Calu3 (cell line): ENCODE measurements around the gene NKX6-1. TPM values are rescaled to one million over a fixed set of nuclear protein-coding genes. Genes with fewer than 3 reads are reported as not detected.
A peak's percentile ranks its signal among the peaks of the same experiment; 100 is the strongest.

Source experiments
- BruUV-seq: library from RNA; stranded (reverse); fragments of 400-500 nt; replicated peaks from 2 replicates; lab custom pipeline; 2021; lab: Mats Ljungman, UMichigan
- CTCF ChIA-PET: fragments of 300-600 bp; sonication (Branson Sonifier 250); formaldehyde crosslinking; loops from one replicate; lab custom pipeline; 2022; ENCODE audit warnings: antibody characterized with exemption; lab: Charles Lee
- DNase-seq: peaks from one replicate; pipeline ENCODE4 v3.0.0; 2022
- H3K27ac Mint-ChIP-seq: one replicate; pipeline ENCODE4 v1.8.0; 2022; ENCODE audit warnings: mixed read lengths; ENCODE audit not compliant: unreplicated experiment
- H3K27me3 Mint-ChIP-seq: one replicate; pipeline ENCODE4 v1.8.0; 2022; ENCODE audit warnings: mixed read lengths; ENCODE audit not compliant: unreplicated experiment
- H3K36me3 Mint-ChIP-seq: one replicate; pipeline ENCODE4 v1.8.0; 2022; ENCODE audit warnings: mild to moderate bottlenecking, moderate library complexity, mixed read lengths; ENCODE audit not compliant: insufficient read depth, unreplicated experiment
- H3K4me1 Mint-ChIP-seq: one replicate; pipeline ENCODE4 v1.8.0; 2022; ENCODE audit warnings: mild to moderate bottlenecking, low read depth, mixed read lengths; ENCODE audit not compliant: unreplicated experiment
- H3K4me3 Mint-ChIP-seq: one replicate; pipeline ENCODE4 v1.8.0; 2022; ENCODE audit warnings: mild to moderate bottlenecking, low read depth, moderate library complexity, mixed read lengths; ENCODE audit not compliant: unreplicated experiment
- H3K9me3 Mint-ChIP-seq: one replicate; pipeline ENCODE4 v1.8.0; 2022; ENCODE audit warnings: low read depth, mixed read lengths; ENCODE audit not compliant: unreplicated experiment
- CTCF ChIP-seq: fragments of 200-600 bp; IDR thresholded peaks from one replicate; pipeline ENCODE4 v1.8.0; 2022; ENCODE audit warnings: antibody characterized with exemption; ENCODE audit not compliant: unreplicated experiment
- intact Hi-C: fragments of 100-400 bp; cut with micrococcal nuclease; formaldehyde crosslinking; loops from one replicate; pipeline ENCODE4 v1.10.0; 2022; ENCODE audit not compliant: unreplicated experiment
- total RNA-seq: library from RNA; stranded (reverse); gene quantifications from 2 replicates; pipeline ENCODE4 v1.2.3, GENCODE V29; 2022

NKX6-1 gene
- total RNA-seq, 1 experiment from 2014 or later, result 1.8 TPM

GRCh38 chr4:84531689-84532088 lies 32.6 kb upstream of the NKX6-1 start:
- Mint-ChIP-seq H3K4me3 (no peak overlapping the region), H3K27me3 (no peaks in the 10 kb centered on the region), H3K9me3 (peaks cover 5% of the 10 kb centered on the region), H3K27ac (no peak overlapping the region), H3K36me3 (no peaks in the 10 kb centered on the region), H3K4me1 (no peaks in the 10 kb centered on the region)
- TF ChIP-seq CTCF, result no peak
- intact Hi-C loops, result no loop called here
- BruUV-seq, result no TSS peak
- CTCF ChIA-PET, result no interaction called here
- DNase-seq, result no peak

DNA sequence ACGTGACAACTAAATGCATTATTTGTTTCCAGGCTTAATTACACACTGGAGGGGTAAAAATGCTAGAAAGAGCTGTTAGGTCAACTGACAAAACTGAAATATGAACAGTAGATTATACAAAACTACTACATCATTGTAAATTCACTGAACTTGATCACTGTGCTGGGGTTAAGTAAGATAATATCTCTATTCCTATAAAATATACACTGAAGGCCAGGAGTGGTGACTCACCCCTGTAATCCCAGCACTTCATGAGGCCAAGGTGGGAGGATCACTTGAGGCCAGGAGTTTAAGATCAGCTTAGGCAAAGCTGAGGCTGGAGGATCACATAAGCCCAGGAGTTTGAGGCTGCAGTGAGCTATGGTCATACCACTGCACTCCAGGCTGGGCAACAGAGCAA lies 31.8 kb upstream of the NKX6-1 start:
- BruUV-seq, result no TSS peak
- H3K4me3 Mint-ChIP-seq, result no peak overlapping the region
- intact Hi-C loops, result no loop called here
- peaks cover 5% of the 10 kb centered on the region for H3K9me3 Mint-ChIP-seq
- CTCF ChIA-PET, result no interaction called here
- no peak for DNase-seq
- H3K4me1 Mint-ChIP-seq, result no peaks in the 10 kb centered on the region
- no peaks in the 10 kb centered on the region for H3K27me3 Mint-ChIP-seq
- no peak for TF ChIP-seq CTCF
- no peak overlapping the region for H3K27ac Mint-ChIP-seq
- no peaks in the 10 kb centered on the region for H3K36me3 Mint-ChIP-seq

GRCh38 chr4:84530454-84530853 lies 31.4 kb upstream of the NKX6-1 start:
- Mint-ChIP-seq H3K27me3 (no peaks in the 10 kb centered on the region), H3K4me3 (no peak overlapping the region), H3K27ac (no peak overlapping the region), H3K36me3 (no peaks in the 10 kb centered on the region), H3K4me1 (no peaks in the 10 kb centered on the region), H3K9me3 (peaks cover 5% of the 10 kb centered on the region)
- no peak for TF ChIP-seq CTCF
- no peak for DNase-seq
- CTCF ChIA-PET, result interaction anchor here (1.3 kb wide), 1 partner anchor 25 kb away, joined by 4 read pairs; no protein-coding TSS in a partner anchor
- no TSS peak for BruUV-seq
- intact Hi-C loops, result no loop called here

- BruUV-seq, result no TSS peak
- Mint-ChIP-seq H3K4me1 (no peaks in the 10 kb centered on the region), H3K9me3 (peaks cover 5% of the 10 kb centered on the region), H3K27ac (no peak overlapping the region), H3K27me3 (no peaks in the 10 kb centered on the region), H3K4me3 (no peak overlapping the region), H3K36me3 (no peaks in the 10 kb centered on the region)
- intact Hi-C loops, result loop anchor here (1.0 kb wide), 1 partner anchor 59 kb away; no protein-coding TSS in a partner anchor
- CTCF ChIA-PET, result interaction anchor here (0.6 to 1.3 kb wide), 4 partner anchors 14 to 150 kb away, joined by 3 to 5 read pairs (median 4); no protein-coding TSS in a partner anchor
- no peak for DNase-seq
- peak; percentile 21 for TF ChIP-seq CTCF
Measured at GRCh38 chr4:84529169-84529751, 30.2 kb upstream of the NKX6-1 start.
